SK-N-SH (cell line): ENCODE results near the gene MXI1. TPM values are rescaled to one million over a fixed set of nuclear protein-coding genes. Genes with fewer than 3 reads are reported as not detected.

ENCODE experiments used
- CTCF ChIA-PET: fragments of 300-600, 350-600 bp; formaldehyde crosslinking; extraction: SDS; loops from one replicate; lab custom pipeline; 2021; lab: Yijun Ruan, JAX
- POLR2A ChIA-PET: fragments of 350-600 bp; sonication (Branson Sonifier 250); formaldehyde crosslinking; extraction: SDS; loops from one replicate; lab custom pipeline; 2020; ENCODE audit warnings: antibody characterized with exemption, inconsistent platforms; lab: Yijun Ruan, JAX
- DNase-seq: peaks from one replicate; pipeline ENCODE4 v3.0.0; 2012
- H2AFZ ChIP-seq: fragments of 200-600 bp; sonication (generic); 2 replicates; pipeline ENCODE4 v1.8.1; 2016; ENCODE audit warnings: antibody characterized with exemption, mild to moderate bottlenecking, low read depth
- H3F3A ChIP-seq: fragments of 200-600 bp; sonication (generic); replicated peaks from 2 replicates; pipeline ENCODE3; 2016; ENCODE audit warnings: antibody characterized with exemption, mild to moderate bottlenecking; ENCODE audit not compliant: insufficient read depth
- H3K27ac ChIP-seq, 2 experiments: fragments of 200-500 bp in 1 of 2; fragments of 200-600 bp in 1 of 2; sonication (Bioruptor generic) in 1 of 2; sonication (generic), shearing (Covaris generic) in 1 of 2; 2 replicates each; pipeline versions ENCODE4 v1.5.1 to v1.6.1; 2014 to 2016; ENCODE audit warnings: low read depth in 2 of 2, inconsistent platforms in 1 of 2, low read length in 1 of 2, mild to moderate bottlenecking in 1 of 2, mixed read lengths in 1 of 2
- H3K27me3 ChIP-seq: fragments of 200-600 bp; sonication (generic), shearing (Covaris generic); 2 replicates; pipeline ENCODE4 v1.6.1; 2016; ENCODE audit warnings: mixed run types; ENCODE audit not compliant: insufficient read depth
- H3K36me3 ChIP-seq, 2 experiments: fragments of 200-500 bp in 1 of 2; fragments of 200-600 bp in 1 of 2; sonication (Bioruptor generic) in 1 of 2; sonication (generic) in 1 of 2; replicated peaks in 1 of 2; 2 replicates each; pipeline versions ENCODE3 to v1.5.1; 2014 to 2016; ENCODE audit warnings: low read length in 1 of 2, mild to moderate bottlenecking in 1 of 2; ENCODE audit not compliant: insufficient read depth in 2 of 2, control insufficient read depth in 1 of 2
- H3K4me1 ChIP-seq, 2 experiments: fragments of 200-500 bp in 1 of 2; fragments of 200-600 bp in 1 of 2; sonication (Bioruptor generic) in 1 of 2; sonication (generic), shearing (Covaris generic) in 1 of 2; 2 replicates each; pipeline versions ENCODE4 v1.5.1 to v1.6.1; 2014 to 2016; ENCODE audit warnings: low read depth in 1 of 2, low read length in 1 of 2, mixed run types in 1 of 2; ENCODE audit not compliant: insufficient read depth in 2 of 2, control insufficient read depth in 1 of 2
- H3K4me2 ChIP-seq: fragments of 200-600 bp; sonication (generic), shearing (Covaris generic); 2 replicates; pipeline ENCODE4 v1.6.1; 2017; ENCODE audit warnings: mixed run types
- H3K4me3 ChIP-seq, 2 experiments: fragments of 200-500 bp in 1 of 2; fragments of 200-600 bp in 1 of 2; sonication (Bioruptor generic) in 1 of 2; sonication (generic), shearing (Covaris generic) in 1 of 2; 2 replicates each; pipeline versions ENCODE4 v1.5.1 to v1.8.1; 2014 to 2016; ENCODE audit warnings: low read depth in 2 of 2, inconsistent platforms in 1 of 2, low read length in 1 of 2, mild to moderate bottlenecking in 1 of 2, mixed read lengths in 1 of 2, moderate library complexity in 1 of 2
- H3K79me2 ChIP-seq: fragments of 200-600 bp; sonication (generic); 2 replicates; pipeline ENCODE4 v1.8.1; 2017; ENCODE audit warnings: mild to moderate bottlenecking; ENCODE audit not compliant: insufficient read depth
- H3K9ac ChIP-seq: fragments of 200-600 bp; sonication (generic); 2 replicates; pipeline ENCODE4 v1.6.1; 2017; ENCODE audit warnings: mixed run types
- H3K9me2 ChIP-seq: fragments of 200-600 bp; sonication (generic); 2 replicates; pipeline ENCODE4 v1.6.1; 2017; ENCODE audit warnings: mixed run types
- H3K9me3 ChIP-seq: fragments of 200-600 bp; sonication (generic); 2 replicates; pipeline ENCODE4 v1.6.1; 2017; ENCODE audit warnings: mixed run types, mild to moderate bottlenecking, moderate library complexity
- H4K20me1 ChIP-seq: fragments of 200-600 bp; sonication (generic); 2 replicates; pipeline ENCODE4 v1.6.1; 2017; ENCODE audit warnings: mild to moderate bottlenecking, mixed run types; ENCODE audit not compliant: insufficient read depth
- FOSL2 ChIP-seq: IDR thresholded peaks from 2 replicates; pipeline ENCODE4 v1.4.0; 2012; ENCODE audit warnings: low read depth, mild to moderate bottlenecking, moderate library complexity, borderline replicate concordance
- FOXJ3 ChIP-seq: sonication (generic); formaldehyde crosslinking; IDR thresholded peaks from 2 replicates; pipeline ENCODE4 v1.5.1; 2020; ENCODE audit warnings: mild to moderate bottlenecking, missing genetic modification reagents
- FOXM1 ChIP-seq: IDR thresholded peaks from 2 replicates; pipeline ENCODE4 v1.4.0; 2012; ENCODE audit warnings: low read depth, mild to moderate bottlenecking
- GABPA ChIP-seq: IDR thresholded peaks from 2 replicates; pipeline ENCODE4 v1.4.0; 2012; ENCODE audit warnings: low read depth, mild to moderate bottlenecking
- GATA2 ChIP-seq: sonication (generic); formaldehyde crosslinking; IDR thresholded peaks from 2 replicates; pipeline ENCODE4 v1.5.0; 2020; ENCODE audit warnings: mild to moderate bottlenecking, missing genetic modification reagents
- JUND ChIP-seq: IDR thresholded peaks from 2 replicates; pipeline ENCODE4 v1.4.0; 2012
- MAX ChIP-seq: IDR thresholded peaks from 2 replicates; pipeline ENCODE4 v1.4.0; 2012; ENCODE audit warnings: low read depth
- NRF1 ChIP-seq: IDR thresholded peaks from 2 replicates; pipeline ENCODE4 v1.6.1; 2012; ENCODE audit warnings: low read depth, mild to moderate bottlenecking, low read length
- REST ChIP-seq: IDR thresholded peaks from 2 replicates; pipeline ENCODE4 v1.6.1; 2012; ENCODE audit warnings: mild to moderate bottlenecking, low read depth, low read length, moderate library complexity
- RFX5 ChIP-seq: IDR thresholded peaks from 2 replicates; pipeline ENCODE4 v1.6.1; 2012; ENCODE audit warnings: mild to moderate bottlenecking, improper control_type of control experiment, low read length
- RXRA ChIP-seq: IDR thresholded peaks from 2 replicates; pipeline ENCODE4 v1.4.0; 2012; ENCODE audit warnings: low read depth, mild to moderate bottlenecking, borderline replicate concordance
- SIN3A ChIP-seq: IDR thresholded peaks from 2 replicates; pipeline ENCODE4 v1.6.1; 2012; ENCODE audit warnings: low read depth, mild to moderate bottlenecking, low read length, moderate library complexity, borderline replicate concordance
- TCF12 ChIP-seq: IDR thresholded peaks from 2 replicates; pipeline ENCODE4 v1.4.0; 2012
- TEAD4 ChIP-seq: IDR thresholded peaks from 2 replicates; pipeline ENCODE4 v1.4.0; 2012; ENCODE audit warnings: mild to moderate bottlenecking, borderline replicate concordance; ENCODE audit not compliant: insufficient read depth
- YY1 ChIP-seq: IDR thresholded peaks from 2 replicates; pipeline ENCODE4 v1.4.0; 2012; ENCODE audit warnings: low read depth, mild to moderate bottlenecking
- WGBS: methylation state at CpG from one replicate; pipeline ENCODE4 v1.1.6; 2017; ENCODE audit warnings: low lambda C conversion rate; 5-methylcytosine and 5-hydroxymethylcytosine counted together
- polyA plus RNA-seq, 3 experiments: library from polyadenylated mRNA; depleted of rRNA; stranded (reverse); fragments of >200 nt; gene quantifications; 2 replicates each; pipeline ENCODE4 v1.2.3, GENCODE V29; 2012
- TF ChIP-seq, protein P1 (sequence below): IDR thresholded peaks from 2 replicates; pipeline ENCODE4 v1.4.0; 2012; ENCODE audit warnings: low read depth, borderline replicate concordance
- TF ChIP-seq, protein P2 (sequence below): IDR thresholded peaks from 2 replicates; pipeline ENCODE4; 2012
- TF ChIP-seq, protein P3 (sequence below): fragments of 150-350 bp; IDR thresholded peaks from 2 replicates; pipeline ENCODE4 v1.6.1; 2016; ENCODE audit warnings: mild to moderate bottlenecking, low read depth, low read length

Gene MXI1
- polyA plus RNA-seq, 1 of the 3 experiments (the other 2 are of a cell fraction): 13.8 TPM

DNA sequence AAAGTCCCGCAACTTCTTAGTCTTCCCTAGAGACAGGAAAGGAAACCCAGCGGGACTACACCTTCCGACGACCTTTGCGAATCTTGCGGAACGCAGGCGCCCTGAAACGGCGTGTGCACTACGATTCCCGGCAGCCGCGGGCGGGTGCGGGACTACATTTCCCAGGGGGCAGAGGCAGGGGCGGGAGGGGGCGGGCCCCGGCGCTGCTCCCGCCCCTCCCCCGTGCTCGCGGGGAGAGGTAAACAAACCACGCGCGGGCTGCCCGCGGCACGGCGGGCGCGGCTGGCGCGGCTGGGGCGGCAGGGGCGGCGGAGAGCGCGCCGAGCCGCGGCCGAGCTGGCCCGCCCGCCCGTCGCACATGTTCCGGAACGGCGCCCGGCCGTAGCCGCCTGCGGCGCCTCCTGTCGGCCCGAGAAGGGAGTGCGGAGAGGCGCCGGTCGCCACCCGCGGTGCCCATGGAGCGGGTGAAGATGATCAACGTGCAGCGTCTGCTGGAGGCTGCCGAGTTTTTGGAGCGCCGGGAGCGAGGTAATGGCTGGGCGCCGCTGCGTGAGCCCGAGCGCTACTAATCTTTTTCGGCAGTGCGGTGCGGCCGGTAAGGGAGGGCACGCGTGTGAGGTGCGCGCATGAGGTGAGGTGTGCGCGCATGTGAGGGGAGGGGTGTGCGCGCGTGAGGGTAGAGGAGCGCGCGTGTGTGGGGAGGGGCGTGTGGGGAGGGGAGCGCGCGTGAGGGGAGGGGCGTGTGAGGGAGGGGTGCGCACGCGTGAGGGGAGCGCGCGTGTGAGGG lies 18.5 kb downstream of the MXI1 start (continued):
- no peak for TF ChIP-seq RXRA
- no peak for TF ChIP-seq FOSL2
- TF ChIP-seq TCF12: no peak
- TF ChIP-seq REST: no peak
- TF ChIP-seq GABPA: peak; percentile 57; the same call in 1 of the 2 replicates
- no peak for TF ChIP-seq TEAD4
- peak; percentile 60; the same call in 1 of the 2 replicates for TF ChIP-seq SIN3A
- TF ChIP-seq YY1: no peak

- no peaks in the 10 kb centered on the region for H3K9me3 ChIP-seq
- TF ChIP-seq FOXM1 (no peak), FOXJ3 (CRISPR knock-in tag) (no peak), RFX5 (no peak), MAX (no peak), RXRA (no peak), JUND (no peak), NRF1 (no peak; the same call in 1 of the 2 replicates), GATA2 (no peak), REST (no peak), FOSL2 (no peak), TCF12 (no peak)
- TF ChIP-seq, protein P1, sequence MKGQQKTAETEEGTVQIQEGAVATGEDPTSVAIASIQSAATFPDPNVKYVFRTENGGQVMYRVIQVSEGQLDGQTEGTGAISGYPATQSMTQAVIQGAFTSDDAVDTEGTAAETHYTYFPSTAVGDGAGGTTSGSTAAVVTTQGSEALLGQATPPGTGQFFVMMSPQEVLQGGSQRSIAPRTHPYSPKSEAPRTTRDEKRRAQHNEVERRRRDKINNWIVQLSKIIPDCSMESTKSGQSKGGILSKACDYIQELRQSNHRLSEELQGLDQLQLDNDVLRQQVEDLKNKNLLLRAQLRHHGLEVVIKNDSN: no peak
- TF ChIP-seq, protein P2, sequence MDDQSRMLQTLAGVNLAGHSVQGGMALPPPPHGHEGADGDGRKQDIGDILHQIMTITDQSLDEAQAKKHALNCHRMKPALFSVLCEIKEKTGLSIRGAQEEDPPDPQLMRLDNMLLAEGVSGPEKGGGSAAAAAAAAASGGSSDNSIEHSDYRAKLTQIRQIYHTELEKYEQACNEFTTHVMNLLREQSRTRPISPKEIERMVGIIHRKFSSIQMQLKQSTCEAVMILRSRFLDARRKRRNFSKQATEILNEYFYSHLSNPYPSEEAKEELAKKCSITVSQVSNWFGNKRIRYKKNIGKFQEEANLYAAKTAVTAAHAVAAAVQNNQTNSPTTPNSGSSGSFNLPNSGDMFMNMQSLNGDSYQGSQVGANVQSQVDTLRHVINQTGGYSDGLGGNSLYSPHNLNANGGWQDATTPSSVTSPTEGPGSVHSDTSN: no peak
- TF ChIP-seq, protein P3, sequence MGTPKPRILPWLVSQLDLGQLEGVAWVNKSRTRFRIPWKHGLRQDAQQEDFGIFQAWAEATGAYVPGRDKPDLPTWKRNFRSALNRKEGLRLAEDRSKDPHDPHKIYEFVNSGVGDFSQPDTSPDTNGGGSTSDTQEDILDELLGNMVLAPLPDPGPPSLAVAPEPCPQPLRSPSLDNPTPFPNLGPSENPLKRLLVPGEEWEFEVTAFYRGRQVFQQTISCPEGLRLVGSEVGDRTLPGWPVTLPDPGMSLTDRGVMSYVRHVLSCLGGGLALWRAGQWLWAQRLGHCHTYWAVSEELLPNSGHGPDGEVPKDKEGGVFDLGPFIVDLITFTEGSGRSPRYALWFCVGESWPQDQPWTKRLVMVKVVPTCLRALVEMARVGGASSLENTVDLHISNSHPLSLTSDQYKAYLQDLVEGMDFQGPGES: no peak
- H3K27me3 ChIP-seq: no peaks in the 10 kb centered on the region
- peaks cover 0 to 10% of the 10 kb centered on the region in 2 experiments; a peak in 2 of 4 replicates for H3K4me1 ChIP-seq
- peak overlapping the region in 1 of 2 experiments; percentile 83; a peak in 3 of 4 replicates for H3K4me3 ChIP-seq
- peak overlapping the region; percentile 75 to 93; a peak in 3 of 4 replicates for H3K27ac ChIP-seq
- H3K36me3 ChIP-seq: peaks cover 0 to 26% of the 10 kb centered on the region in 2 experiments
- no peaks in the 10 kb centered on the region for H3K79me2 ChIP-seq
- ChIA-PET CTCF (interaction anchor here (0.7 to 3.5 kb wide), 7 partner anchors 14 to 342 kb away, joined by 3 to 22 read pairs (median 4); no protein-coding TSS in a partner anchor), POLR2A (interaction anchor here (2.0 kb wide), 1 partner anchor 16 kb away, joined by 11 read pairs; no protein-coding TSS in a partner anchor)
- H2AFZ ChIP-seq: no peak overlapping the region
- H4K20me1 ChIP-seq: no peaks in the 10 kb centered on the region
- no peak overlapping the region for H3K4me2 ChIP-seq
- DNase-seq: peak; percentile 95
- no peaks in the 10 kb centered on the region for H3K9me2 ChIP-seq
- WGBS: 8% methylated on average over 19 of the region's 36 CpGs
- H3F3A ChIP-seq: no peaks in the 10 kb centered on the region
- peak overlapping the region; percentile 71; the same call in 1 of the 2 replicates for H3K9ac ChIP-seq
Measured at GRCh38 chr10:110226543-110226925, 19.1 kb downstream of the MXI1 start.
